Measurements from ENCODE around the gene SPG7. TPM values are rescaled to one million over a fixed set of nuclear protein-coding genes. Genes with fewer than 3 reads are reported as not detected.

Gene SPG7
- total RNA-seq (2021), result 160 and 198 TPM in 2 replicates
- Bru-seq, nascent RNA, result percentile 77 among the genes with signal in this experiment
- BruChase-seq, experiment 1, labeled RNA remaining after a 2-hour chase, result percentile 89 among the genes with signal in this experiment
- percentile 91 among the genes with signal in this experiment for BruChase-seq, experiment 2, labeled RNA remaining after a 6-hour chase
- long read RNA-seq, full-length matches to known transcripts, result 90 of 126 reads
- long read RNA-seq, partial matches to known transcripts, result 17 of 126 reads
- long read RNA-seq, other reads (novel, unspliced or antisense), result 19 of 126 reads

DNA sequence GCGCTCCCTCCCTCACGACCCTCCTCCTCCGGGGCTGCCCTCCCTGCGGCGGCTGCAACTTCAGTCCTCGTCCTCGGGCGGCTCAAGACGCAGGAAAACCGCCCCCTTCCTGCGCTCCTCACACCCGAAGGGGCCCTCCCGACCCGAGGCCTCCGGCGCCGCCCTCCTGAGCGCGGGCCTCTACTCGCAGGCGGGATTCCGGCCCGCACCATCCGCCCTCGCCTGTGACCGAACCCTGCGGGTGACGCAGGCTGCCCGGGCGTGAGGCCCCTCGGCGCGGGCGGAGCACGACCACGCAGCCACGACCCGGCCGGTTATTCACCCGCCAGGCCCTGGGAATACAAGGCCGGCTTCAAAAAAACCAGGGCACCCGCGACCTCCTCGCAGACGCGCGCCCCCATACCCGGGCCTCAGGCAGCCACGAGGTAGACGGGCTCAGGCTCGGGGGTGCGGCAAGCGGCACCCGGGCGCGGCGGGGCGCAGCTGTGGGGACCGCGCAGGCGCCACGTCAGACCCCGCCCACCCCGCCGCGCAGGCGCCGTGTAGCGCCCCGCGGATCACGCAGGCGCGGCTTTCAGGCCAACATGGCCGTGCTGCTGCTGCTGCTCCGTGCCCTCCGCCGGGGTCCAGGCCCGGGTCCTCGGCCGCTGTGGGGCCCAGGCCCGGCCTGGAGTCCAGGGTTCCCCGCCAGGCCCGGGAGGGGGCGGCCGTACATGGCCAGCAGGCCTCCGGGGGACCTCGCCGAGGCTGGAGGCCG is at the start of gene SPG7:
Gene SPG7 (plus strand): TSS at position 570 of the 757 bp plus-strand sequence. CDS start 15 bp downstream, at position 585.
- no TSS peak for BruUV-seq (replicated peaks)
- Histone ChIP-seq H3K27ac (peak within 1 kb of the TSS; percentile 60), H3K4me3 (peak within 1 kb of the TSS; percentile 84), H3K4me1 (replicated peaks; ENCODE audit: insufficient read depth) (peaks cover 49% of the 10 kb centered on the region), H3K9me3 (ENCODE audit: insufficient read depth, low read depth) (no peaks in the 10 kb centered on the region), H4K20me1 (ENCODE audit: insufficient read depth) (peaks cover 13% of the 10 kb centered on the region), H3K27me3 (ENCODE audit: insufficient read depth, low read depth) (no peaks in the 10 kb centered on the region), H2AFZ (peak within 1 kb of the TSS; percentile 82), H3K4me2 (peak within 1 kb of the TSS; percentile 100), H3K36me3 (ENCODE audit: low read depth) (peaks cover 8% of the 10 kb centered on the region), H3K79me2 (ENCODE audit: low read depth) (peaks cover 57% of the 10 kb centered on the region), H3K9me2 (ENCODE audit: insufficient read depth) (no peaks in the 10 kb centered on the region), H3F3A (ENCODE audit: insufficient read depth, low read depth) (peaks cover 44% of the 10 kb centered on the region)
- POLR2A ChIA-PET (ENCODE audit: unreplicated experiment), result interaction anchor here (0.5 to 0.6 kb wide), 3 partner anchors 17 to 337 kb away, joined by 3 to 21 read pairs (median 3); partner anchors contain the start of gene CDH15
- DNase-seq, result peak; percentile 64 to 95
- CTCF ChIA-PET, result interaction anchor here (0.5 to 0.6 kb wide), 2 partner anchors 28 to 44 kb away, joined by 4 read pairs; no protein-coding TSS in a partner anchor
- TF ChIP-seq, protein P1, sequence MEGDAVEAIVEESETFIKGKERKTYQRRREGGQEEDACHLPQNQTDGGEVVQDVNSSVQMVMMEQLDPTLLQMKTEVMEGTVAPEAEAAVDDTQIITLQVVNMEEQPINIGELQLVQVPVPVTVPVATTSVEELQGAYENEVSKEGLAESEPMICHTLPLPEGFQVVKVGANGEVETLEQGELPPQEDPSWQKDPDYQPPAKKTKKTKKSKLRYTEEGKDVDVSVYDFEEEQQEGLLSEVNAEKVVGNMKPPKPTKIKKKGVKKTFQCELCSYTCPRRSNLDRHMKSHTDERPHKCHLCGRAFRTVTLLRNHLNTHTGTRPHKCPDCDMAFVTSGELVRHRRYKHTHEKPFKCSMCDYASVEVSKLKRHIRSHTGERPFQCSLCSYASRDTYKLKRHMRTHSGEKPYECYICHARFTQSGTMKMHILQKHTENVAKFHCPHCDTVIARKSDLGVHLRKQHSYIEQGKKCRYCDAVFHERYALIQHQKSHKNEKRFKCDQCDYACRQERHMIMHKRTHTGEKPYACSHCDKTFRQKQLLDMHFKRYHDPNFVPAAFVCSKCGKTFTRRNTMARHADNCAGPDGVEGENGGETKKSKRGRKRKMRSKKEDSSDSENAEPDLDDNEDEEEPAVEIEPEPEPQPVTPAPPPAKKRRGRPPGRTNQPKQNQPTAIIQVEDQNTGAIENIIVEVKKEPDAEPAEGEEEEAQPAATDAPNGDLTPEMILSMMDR (conservative IDR thresholded peaks at IDR 0.05), result no peak
- TF ChIP-seq EZH2 (IDR thresholded peaks at IDR 0.05; ENCODE audit: low read depth), result no peak
- intact Hi-C loops (cut with micrococcal nuclease; ENCODE audit: unreplicated experiment), result loop anchor here (2.0 to 5.0 kb wide), 2 partner anchors 54 to 177 kb away; partner anchors contain the start of gene RPL13

DNA sequence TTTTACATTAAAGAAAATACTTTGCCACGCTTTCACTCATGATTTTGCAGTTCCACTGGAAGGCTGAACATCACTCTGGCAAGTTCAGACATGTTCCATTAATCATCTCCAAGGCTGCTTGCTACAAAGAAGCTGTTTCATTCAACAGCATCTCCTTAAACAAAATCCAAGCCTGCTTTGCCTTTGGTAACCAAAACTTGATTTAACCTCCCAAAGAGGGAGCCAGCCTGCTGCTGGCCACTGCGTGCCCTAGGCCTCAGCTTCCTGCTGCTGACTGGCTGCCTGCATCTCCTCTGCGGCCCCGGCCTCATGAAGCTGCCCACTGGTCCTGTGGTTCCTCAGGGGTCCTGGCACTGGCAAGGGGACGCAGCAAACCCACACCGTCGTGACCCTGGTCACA is 49.7 kb upstream of the SPG7 start:
- no peak for TF ChIP-seq EZH2 (IDR thresholded peaks at IDR 0.05; ENCODE audit: low read depth)
- TF ChIP-seq, protein P1 (conservative IDR thresholded peaks at IDR 0.05), result no peak
- Histone ChIP-seq H3K36me3 (ENCODE audit: low read depth) (peaks cover 7% of the 10 kb centered on the region; the same call in 1 of the 2 replicates), H3F3A (ENCODE audit: insufficient read depth, low read depth) (peaks cover 21% of the 10 kb centered on the region; the same call in 1 of the 2 replicates), H2AFZ (no peak overlapping the region), H3K4me2 (no peak overlapping the region), H3K4me3 (no peak overlapping the region), H3K9me2 (ENCODE audit: insufficient read depth) (no peaks in the 10 kb centered on the region), H3K79me2 (ENCODE audit: low read depth) (peaks cover 90% of the 10 kb centered on the region), H4K20me1 (ENCODE audit: insufficient read depth) (peaks cover 77% of the 10 kb centered on the region), H3K27ac (no peak overlapping the region), H3K9me3 (ENCODE audit: insufficient read depth, low read depth) (no peaks in the 10 kb centered on the region), H3K4me1 (replicated peaks; ENCODE audit: insufficient read depth) (no peaks in the 10 kb centered on the region), H3K27me3 (ENCODE audit: insufficient read depth, low read depth) (no peaks in the 10 kb centered on the region)
- ChIA-PET CTCF (interaction anchor here (0.6 kb wide), 1 partner anchor 45 kb away, joined by 18 read pairs; no protein-coding TSS in a partner anchor), POLR2A (ENCODE audit: unreplicated experiment) (no interaction called here)
- intact Hi-C loops (cut with micrococcal nuclease; ENCODE audit: unreplicated experiment), result no loop called here
- BruUV-seq (replicated peaks), result no TSS peak
- no peak for DNase-seq

DNA sequence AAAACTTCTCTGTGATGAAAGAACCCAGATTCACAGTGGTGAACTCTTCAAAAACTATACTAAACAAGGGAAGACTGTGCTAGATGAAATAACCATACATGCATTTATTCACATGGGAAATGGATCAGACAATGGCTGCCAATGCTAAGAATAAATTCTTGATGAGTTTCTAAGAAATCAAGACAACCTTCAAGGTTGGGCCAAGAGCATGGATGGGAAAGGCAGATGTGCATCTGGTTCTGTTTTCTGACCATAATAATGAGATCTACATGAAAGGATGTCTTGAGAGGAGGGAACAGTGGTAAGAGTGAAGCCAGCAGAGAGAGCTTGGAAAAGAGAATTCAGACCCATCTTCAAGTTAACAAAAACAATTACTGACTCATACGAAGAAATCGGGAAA is 49.2 kb upstream of the SPG7 start:
- Histone ChIP-seq H3K9me2 (ENCODE audit: insufficient read depth) (no peaks in the 10 kb centered on the region), H3K27ac (no peak overlapping the region), H3K79me2 (ENCODE audit: low read depth) (peaks cover 90% of the 10 kb centered on the region), H3K36me3 (ENCODE audit: low read depth) (peaks cover 7% of the 10 kb centered on the region; the same call in 1 of the 2 replicates), H3K9me3 (ENCODE audit: insufficient read depth, low read depth) (no peaks in the 10 kb centered on the region), H2AFZ (no peak overlapping the region), H4K20me1 (ENCODE audit: insufficient read depth) (peaks cover 77% of the 10 kb centered on the region), H3F3A (ENCODE audit: insufficient read depth, low read depth) (peaks cover 21% of the 10 kb centered on the region; the same call in 1 of the 2 replicates), H3K4me3 (no peak overlapping the region), H3K27me3 (ENCODE audit: insufficient read depth, low read depth) (no peaks in the 10 kb centered on the region), H3K4me1 (replicated peaks; ENCODE audit: insufficient read depth) (no peaks in the 10 kb centered on the region), H3K4me2 (no peak overlapping the region)
- POLR2A ChIA-PET (ENCODE audit: unreplicated experiment), result no interaction called here
- CTCF ChIA-PET, result no interaction called here
- no peak for DNase-seq
- no peak for TF ChIP-seq EZH2 (IDR thresholded peaks at IDR 0.05; ENCODE audit: low read depth)
- TF ChIP-seq, protein P1 (conservative IDR thresholded peaks at IDR 0.05), result no peak
- no TSS peak for BruUV-seq (replicated peaks)
- intact Hi-C loops (cut with micrococcal nuclease; ENCODE audit: unreplicated experiment), result no loop called here

All from PC-9 (cell line).